Measurements from ENCODE around the gene SEMA5A.

SEMA5A gene

GRCh38 chr5:9538504-9538903, 7.4 kb downstream of the SEMA5A start:
- no peak for FAIRE-seq
- TF ChIP-seq CTCF (IDR thresholded peaks at IDR 0.05; ENCODE audit: insufficient read depth, missing control alignments) = no peak

GRCh38 chr5:9537223-9538141, 8.4 kb downstream of the SEMA5A start:
- TF ChIP-seq CTCF (IDR thresholded peaks at IDR 0.05; ENCODE audit: insufficient read depth, missing control alignments) = no peak
- no peak for DNase-seq (ENCODE audit: insufficient read length, low spot score)

More at GRCh38 chr5:9538504-9538903, 7.4 kb downstream of the SEMA5A start:
- DNase-seq (ENCODE audit: insufficient read length, low spot score) = no peak

GRCh38 chr5:9536717-9537116, 9.2 kb downstream of the SEMA5A start:
- FAIRE-seq = no peak

More at GRCh38 chr5:9537223-9538141, 8.4 kb downstream of the SEMA5A start:
- no peak for FAIRE-seq

GRCh38 chr5:9534881-9535517, 10.9 kb downstream of the SEMA5A start:
- DNase-seq (ENCODE audit: insufficient read length, low spot score) (no peak), FAIRE-seq (no peak)
- no peak for TF ChIP-seq CTCF (IDR thresholded peaks at IDR 0.05; ENCODE audit: insufficient read depth, missing control alignments)

More at GRCh38 chr5:9536717-9537116, 9.2 kb downstream of the SEMA5A start:
- DNase-seq (ENCODE audit: insufficient read length, low spot score) = no peak
- no peak for TF ChIP-seq CTCF (IDR thresholded peaks at IDR 0.05; ENCODE audit: insufficient read depth, missing control alignments)

- DNase-seq (ENCODE audit: insufficient read length, low spot score) (no peak), FAIRE-seq (no peak)
- no peak for TF ChIP-seq CTCF (IDR thresholded peaks at IDR 0.05; ENCODE audit: insufficient read depth, missing control alignments)
Observed at GRCh38 chr5:9533562-9534364, 12.1 kb downstream of the SEMA5A start.

- DNase-seq (ENCODE audit: insufficient read length, low spot score) = no peak
- no peak for TF ChIP-seq CTCF (IDR thresholded peaks at IDR 0.05; ENCODE audit: insufficient read depth, missing control alignments)
- no peak for FAIRE-seq
Observed at GRCh38 chr5:9533096-9533495, 12.8 kb downstream of the SEMA5A start.

All from D721Med (cell line).